HS-5 (cell line): ENCODE results near the gene AARS2.
"Not testable (repeated sequence)": the region's sequence is repeated elsewhere in the genome, so short reads cannot be mapped to it uniquely, and the experiment has no call there.

ENCODE experiments used
- DNase-seq: peaks from one replicate; pipeline ENCODE4 v3.0.0-alpha.2; 2012; ENCODE audit warnings: low read depth

Gene AARS2

DNA sequence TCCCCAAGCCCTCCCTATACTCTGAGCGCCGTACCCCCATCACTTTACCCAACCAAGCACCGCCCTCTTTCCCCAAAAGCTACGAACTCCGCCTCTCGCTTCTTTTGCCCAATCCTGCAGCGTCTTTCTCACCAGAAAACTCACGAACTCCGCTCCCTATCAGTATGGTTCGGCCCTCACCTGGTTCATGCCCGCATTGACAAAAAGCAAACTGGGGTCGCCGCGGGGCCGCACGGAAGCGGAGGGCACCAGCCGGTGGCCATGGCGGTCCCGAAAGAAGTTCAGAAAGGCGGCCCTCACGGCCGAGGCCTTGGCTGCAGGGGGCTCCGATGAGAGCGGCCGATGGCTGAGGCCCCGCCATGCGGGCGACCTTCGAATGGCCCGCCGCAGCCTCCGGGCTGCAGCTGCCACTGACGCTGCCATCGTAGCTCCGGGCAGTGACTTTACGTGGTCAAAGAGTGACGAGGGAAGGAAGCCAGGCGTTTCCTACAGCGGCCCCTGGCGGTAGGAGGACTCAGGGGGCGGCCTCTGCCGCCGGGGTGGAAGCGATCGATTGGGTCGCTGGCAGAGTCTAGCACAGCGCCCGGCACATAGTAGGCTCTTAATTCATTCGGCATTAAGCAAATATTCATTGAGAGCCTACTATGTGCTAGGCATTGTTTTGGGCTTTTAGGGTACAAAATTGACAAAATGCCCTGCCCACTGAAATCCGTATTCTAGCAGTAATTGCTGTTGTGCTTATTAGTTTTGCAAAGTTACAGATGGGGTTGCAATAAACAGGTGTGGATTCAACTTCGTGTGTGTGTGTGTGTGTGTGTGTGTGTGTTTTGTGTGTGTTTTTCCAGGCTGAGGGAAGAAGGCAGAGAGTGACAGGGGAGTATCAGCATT is at the start of gene AARS2:
TSS of gene AARS2 (minus strand) at position 447 of the 888 bp plus-strand sequence. CDS start at position 423, 24 bp downstream.
- DNase-seq = peak; percentile 53

DNA sequence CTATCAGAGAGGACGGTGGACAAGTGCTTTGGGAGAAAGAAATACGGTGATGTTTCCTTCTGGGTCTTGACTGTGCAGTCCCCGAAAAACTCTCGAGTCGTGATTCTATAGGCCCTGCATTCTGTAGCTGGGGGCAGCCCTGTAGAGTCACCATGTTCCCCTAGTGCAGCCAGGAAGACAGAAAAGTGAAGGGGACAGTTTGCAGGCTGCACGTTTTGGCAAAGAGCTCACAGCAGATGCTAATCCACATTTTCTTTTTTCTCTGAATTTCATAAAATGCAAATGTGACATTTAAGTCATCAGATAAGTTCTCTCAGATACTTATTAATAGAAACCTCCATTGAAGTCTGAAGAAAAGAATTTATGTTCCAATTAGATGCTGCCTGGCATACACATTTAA is 48.8 kb upstream of the AARS2 start:
- no peak for DNase-seq

GRCh38 chr6:44359973-44360372 is 46.8 kb upstream of the AARS2 start:
- no peak for DNase-seq

DNA sequence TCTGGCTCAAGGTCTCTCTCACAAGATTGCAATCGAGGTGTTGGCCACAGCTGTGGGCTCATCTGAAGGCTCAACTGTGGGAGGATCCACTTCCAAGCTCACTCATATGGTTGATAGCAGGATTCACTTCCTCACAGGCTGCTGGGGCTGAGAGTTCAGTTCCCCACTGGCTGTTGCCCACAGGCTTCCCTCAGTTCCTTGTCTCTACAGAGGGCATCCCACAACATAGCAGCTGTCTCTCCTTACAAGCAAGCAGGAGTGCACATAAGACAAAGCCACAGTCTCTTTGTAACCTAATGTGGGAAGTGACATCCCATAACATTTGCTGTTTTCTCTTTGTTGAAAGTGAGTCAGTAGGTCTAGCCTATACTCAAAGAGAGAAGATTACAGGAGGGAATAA is 43.3 kb upstream of the AARS2 start:
- DNase-seq = no peak

- no peak for DNase-seq
Measured at GRCh38 chr6:44355640-44356039, 42.5 kb upstream of the AARS2 start.

- no peak for DNase-seq
Measured at GRCh38 chr6:44353336-44353735, 40.2 kb upstream of the AARS2 start.

- DNase-seq = no peak
Measured at GRCh38 chr6:44352259-44352658, 39.1 kb upstream of the AARS2 start.

GRCh38 chr6:44350650-44350994 is 37.5 kb upstream of the AARS2 start:
- DNase-seq = not testable (repeated sequence)

GRCh38 chr6:44349904-44350649 is 36.9 kb upstream of the AARS2 start:
- DNase-seq = no peak

DNA sequence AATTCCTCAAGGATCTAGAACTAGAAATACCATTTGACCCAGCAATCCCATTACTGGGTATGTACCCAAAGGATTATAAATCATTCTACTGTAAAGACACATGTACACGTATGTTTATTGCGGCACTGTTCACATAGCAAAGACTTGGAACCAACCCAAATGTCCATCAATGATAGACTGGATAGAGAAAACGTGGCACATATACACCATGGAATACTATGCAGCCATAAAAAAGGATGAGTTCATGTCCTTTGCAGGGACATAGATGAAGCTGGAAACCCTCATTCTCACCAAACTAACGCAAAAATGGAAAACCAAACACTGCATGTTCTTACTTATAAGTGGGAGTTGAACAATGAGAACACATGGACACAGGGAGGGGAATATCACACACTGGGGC is 33.7 kb upstream of the AARS2 start:
- not testable (repeated sequence) for DNase-seq

DNA sequence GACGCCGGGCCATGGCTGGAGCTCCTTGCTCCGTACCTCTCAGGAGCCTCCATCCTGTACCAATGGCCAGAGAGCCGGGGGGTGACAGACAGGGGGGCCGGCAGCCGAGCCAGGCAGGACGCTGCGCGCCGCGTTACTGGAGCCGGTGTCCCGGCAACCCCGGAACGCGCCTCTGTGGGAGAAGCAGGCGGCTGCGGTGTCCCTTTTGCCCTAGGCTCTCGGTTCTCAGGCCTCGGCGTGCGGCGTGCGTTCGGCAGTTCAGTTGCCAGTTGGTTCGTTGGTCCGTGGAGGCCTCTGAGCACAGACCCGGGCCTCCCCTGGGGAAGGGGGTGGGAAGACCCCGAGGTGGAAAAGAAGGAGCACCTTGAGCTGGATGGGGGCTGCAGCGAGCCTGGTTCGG is 29.3 kb upstream of the AARS2 start, which contains the start of gene SPATS1:
TSS of gene SPATS1 (plus strand) at position 162 of the 400 bp plus-strand sequence. CDS start 446 bp downstream, outside the sequence.
- DNase-seq = no peak

GRCh38 chr6:44342052-44342451 is 28.9 kb upstream of the AARS2 start:
- DNase-seq = no peak

DNA sequence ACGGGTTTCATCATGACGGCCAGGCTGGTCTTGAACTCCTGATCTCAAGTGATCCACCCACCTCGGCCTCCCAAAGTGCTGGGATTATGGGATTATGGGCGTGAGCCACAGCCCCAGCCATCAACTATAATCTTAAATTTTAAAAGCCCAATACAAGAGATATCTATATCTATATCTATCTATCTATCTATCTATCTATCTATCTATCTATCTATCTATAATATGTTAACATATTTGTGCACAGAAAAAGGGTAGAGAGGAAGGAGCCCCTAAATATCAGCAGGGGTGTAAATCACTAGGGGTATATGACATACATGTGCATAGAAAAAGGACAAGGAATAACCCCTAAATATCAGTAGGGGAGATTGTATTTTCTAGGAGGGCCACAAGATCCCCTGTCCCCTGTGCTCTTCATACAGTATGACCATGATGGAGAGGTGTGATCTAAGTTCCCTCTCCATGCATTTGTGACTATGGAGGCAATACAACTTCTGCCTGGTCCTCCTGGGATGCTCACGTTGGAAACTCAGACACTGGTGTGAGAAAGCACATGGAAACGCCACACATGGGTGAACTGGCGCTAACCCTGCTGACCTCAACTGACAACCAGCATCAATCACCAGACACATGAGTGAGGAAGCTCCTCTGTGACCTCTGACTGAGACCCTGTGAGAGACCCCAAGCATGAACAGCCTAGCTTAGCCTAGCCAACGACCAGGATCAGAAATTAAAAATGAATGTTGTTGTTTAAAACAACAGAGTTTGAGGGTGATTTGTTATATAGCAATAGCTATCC is 28.1 kb upstream of the AARS2 start:
- no peak for DNase-seq

- DNase-seq = peak; percentile 44
Measured at GRCh38 chr6:44339763-44340625, 26.8 kb upstream of the AARS2 start.

GRCh38 chr6:44339301-44339700 is 26.2 kb upstream of the AARS2 start:
- no peak for DNase-seq

DNA sequence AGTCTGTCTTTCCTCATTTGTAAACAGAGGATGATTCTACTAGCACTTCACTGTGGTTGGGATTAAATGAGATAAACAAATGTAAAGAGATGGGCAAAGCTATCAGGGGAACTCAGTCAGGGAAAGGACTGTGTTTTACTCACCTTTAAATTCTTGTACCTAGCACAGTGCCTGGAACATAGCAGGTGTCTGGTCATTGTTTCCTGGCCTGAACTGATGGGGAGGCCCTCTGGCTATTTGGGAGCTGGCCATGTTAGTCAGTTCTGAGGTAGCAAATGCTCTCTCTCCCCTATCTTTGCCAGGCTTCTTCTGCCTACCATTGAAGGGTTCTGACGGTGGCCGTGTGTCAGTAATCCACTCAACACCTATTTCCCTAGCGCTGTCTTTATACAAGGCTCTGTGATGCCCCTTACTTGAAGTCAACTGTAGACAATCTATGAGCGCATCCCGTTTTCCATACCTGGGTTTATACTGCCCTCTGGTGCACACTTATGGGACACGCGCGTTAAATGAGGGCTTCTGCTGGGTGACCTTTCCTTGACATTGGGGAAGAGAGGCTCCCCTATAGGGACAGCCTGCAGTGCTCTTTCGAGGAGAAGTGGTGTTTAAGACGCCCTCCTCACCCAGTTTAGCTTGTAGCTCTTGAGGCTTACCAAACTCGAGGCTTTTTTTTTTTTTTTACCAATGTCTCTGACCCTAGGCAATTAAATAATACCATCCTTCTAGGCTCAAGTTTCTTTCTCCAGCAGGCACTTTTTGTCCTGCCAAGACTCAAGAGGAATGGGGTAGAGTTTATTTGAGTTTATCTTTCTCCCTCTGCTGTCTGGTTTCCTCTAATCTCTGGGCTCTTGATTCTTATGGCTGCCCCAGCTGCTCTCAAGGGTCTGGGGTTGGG is 25.3 kb upstream of the AARS2 start:
- peak; percentile 11 for DNase-seq

- DNase-seq = no peak
Measured at GRCh38 chr6:44335631-44336030, 22.5 kb upstream of the AARS2 start.

- DNase-seq = no peak
Measured at GRCh38 chr6:44333942-44334341, 20.8 kb upstream of the AARS2 start.

DNA sequence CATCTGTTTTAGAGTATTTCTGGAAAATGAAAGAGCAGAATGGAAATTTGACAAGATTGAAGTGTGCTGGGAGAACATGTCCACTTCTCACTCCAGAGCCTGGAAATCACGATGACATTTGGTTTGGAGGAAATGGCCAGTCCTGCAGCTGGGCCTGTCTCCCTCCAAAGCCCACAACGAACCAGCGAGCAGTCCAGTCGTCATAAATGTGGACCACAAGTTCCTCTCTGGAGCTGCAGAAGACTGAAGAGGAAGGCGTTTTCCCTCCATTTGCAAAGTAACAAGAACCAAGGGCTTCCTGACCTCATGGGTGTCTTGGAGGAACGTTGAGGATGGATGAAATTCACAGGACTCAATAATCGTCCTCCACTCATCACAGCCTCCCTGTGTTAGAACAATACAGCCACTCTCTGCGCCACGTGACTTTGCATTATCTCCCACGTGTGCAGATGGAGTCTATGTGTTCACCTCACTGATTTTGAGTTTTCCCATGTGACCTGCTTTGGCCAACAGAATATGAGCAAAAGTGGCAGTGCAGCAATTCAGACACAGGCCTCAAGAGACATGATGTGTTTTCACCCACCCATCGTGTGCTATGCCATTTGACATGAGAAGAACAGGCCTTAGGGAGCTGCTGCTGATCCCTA is 20.2 kb upstream of the AARS2 start:
- DNase-seq = no peak

DNA sequence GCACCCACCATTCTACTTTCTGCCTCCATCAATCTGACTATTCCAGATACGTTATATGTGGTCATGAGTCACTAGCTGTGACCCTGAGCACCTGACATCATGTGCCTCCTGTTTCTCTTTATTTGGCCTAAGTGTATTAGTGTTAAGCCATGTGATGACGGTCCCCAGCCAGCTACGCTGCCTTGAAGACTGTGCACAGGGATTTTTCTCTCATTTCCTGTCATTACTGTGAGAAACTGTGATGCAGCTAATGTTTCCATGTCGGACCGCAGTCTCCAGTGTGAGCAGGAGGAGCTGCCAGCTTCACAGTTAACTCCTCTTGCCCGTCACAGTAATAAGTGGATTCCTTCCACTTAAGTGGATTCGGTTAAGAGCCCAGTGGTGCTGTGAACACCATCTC is 19.4 kb upstream of the AARS2 start:
- DNase-seq = no peak
